Kidney epithelial cell (primary cell): Measurements from ENCODE around the gene GRID1. TPM values are rescaled to one million over a fixed set of nuclear protein-coding genes. Genes with fewer than 3 reads are reported as not detected.

ENCODE experiments used
- DNase-seq: peaks from one replicate; pipeline ENCODE4 v3.0.0-alpha.2; 2010; ENCODE audit warnings: low read depth
- H3K27me3 ChIP-seq: 2 replicates; pipeline ENCODE4 v1.6.0; 2011; ENCODE audit warnings: low read length; ENCODE audit not compliant: control insufficient read depth, insufficient read depth
- H3K36me3 ChIP-seq: 2 replicates; pipeline ENCODE4 v1.5.1; 2011; ENCODE audit warnings: low read length; ENCODE audit not compliant: control insufficient read depth, insufficient read depth
- H3K4me3 ChIP-seq: 2 replicates; pipeline ENCODE4 v1.5.1; 2011; ENCODE audit warnings: low read depth, mild to moderate bottlenecking, control low read depth, low read length
- CTCF ChIP-seq: IDR thresholded peaks from 2 replicates; pipeline ENCODE4 v1.5.1; 2011; ENCODE audit warnings: mild to moderate bottlenecking, moderate library complexity, low read length, control low read depth, inconsistent platforms; ENCODE audit not compliant: insufficient read depth, poor library complexity, severe bottlenecking
- total RNA-seq: library from RNA; depleted of rRNA; stranded (reverse); fragments of >200 nt; gene quantifications from 2 replicates; pipeline ENCODE4 v1.2.3, GENCODE V29; 2015

GRID1 gene
- total RNA-seq, 1 donor from 2014 or later = 0.33 TPM

GRCh38 chr10:86234107-86234506 lies 132.5 kb downstream of the GRID1 start:
- Histone ChIP-seq H3K36me3 (no peaks in the 10 kb centered on the region), H3K4me3 (no peak overlapping the region), H3K27me3 (peaks cover 4% of the 10 kb centered on the region)
- TF ChIP-seq CTCF = no peak
- DNase-seq = no peak

- DNase-seq = no peak
- Histone ChIP-seq H3K4me3 (no peak overlapping the region), H3K27me3 (peaks cover 4% of the 10 kb centered on the region), H3K36me3 (no peaks in the 10 kb centered on the region)
- no peak for TF ChIP-seq CTCF
Measured at GRCh38 chr10:86233131-86233530, 133.5 kb downstream of the GRID1 start.

GRCh38 chr10:86232644-86233043 lies 134.0 kb downstream of the GRID1 start:
- no peak overlapping the region for H3K4me3 ChIP-seq
- DNase-seq = no peak
- H3K36me3 ChIP-seq = no peaks in the 10 kb centered on the region
- TF ChIP-seq CTCF = no peak
- H3K27me3 ChIP-seq = peaks cover 4% of the 10 kb centered on the region

- TF ChIP-seq CTCF = no peak
- Histone ChIP-seq H3K36me3 (no peaks in the 10 kb centered on the region), H3K27me3 (peaks cover 4% of the 10 kb centered on the region), H3K4me3 (no peak overlapping the region)
- DNase-seq = no peak
Measured at GRCh38 chr10:86231796-86232560, 134.6 kb downstream of the GRID1 start.

GRCh38 chr10:86230557-86231180 lies 135.9 kb downstream of the GRID1 start:
- DNase-seq = no peak
- Histone ChIP-seq H3K4me3 (no peak overlapping the region), H3K27me3 (peaks cover 4% of the 10 kb centered on the region), H3K36me3 (no peaks in the 10 kb centered on the region)
- no peak for TF ChIP-seq CTCF
